Occipital lobe (tissue), 2 donors: ENCODE data around the gene MCRIP2. TPM values are rescaled to one million over a fixed set of nuclear protein-coding genes. Genes with fewer than 3 reads are reported as not detected.

Experiments
- DNase-seq: peaks from one replicate; lab custom pipeline; 2025; lab: John Stamatoyannopoulos, UW
- total RNA-seq: library from RNA; depleted of rRNA; stranded (reverse); fragments of >200 nt; gene quantifications from one replicate; pipeline ENCODE4 v1.2.3, GENCODE V29; 2014

MCRIP2 gene
- total RNA-seq, 1 donor from 2014 or later = 8.9 TPM

GRCh38 chr16:647173-647902 lies 5.7 kb downstream of the MCRIP2 start:
- no peak for DNase-seq

- DNase-seq = no peak
Measured at GRCh38 chr16:648071-648780, 6.6 kb downstream of the MCRIP2 start.

GRCh38 chr16:648781-649589 lies 7.4 kb downstream of the MCRIP2 start, which contains the start of gene WDR90:
Gene WDR90 (plus strand): TSS chr16:649365. CDS start chr16:649417, 52 bp downstream.
- peak; percentile 82 for DNase-seq

GRCh38 chr16:649631-650030 lies 8.0 kb downstream of the MCRIP2 start:
- no peak for DNase-seq

GRCh38 chr16:651844-652243 lies 10.2 kb downstream of the MCRIP2 start:
- DNase-seq = no peak

- DNase-seq = no peak
Measured at GRCh38 chr16:652454-653305, 11.1 kb downstream of the MCRIP2 start.

- no peak for DNase-seq
Measured at GRCh38 chr16:654034-654433, 12.4 kb downstream of the MCRIP2 start.

GRCh38 chr16:657487-657886 lies 15.9 kb downstream of the MCRIP2 start:
- DNase-seq = no peak

- no peak for DNase-seq
Measured at GRCh38 chr16:658679-659571, 17.3 kb downstream of the MCRIP2 start.

- no peak for DNase-seq
Measured at GRCh38 chr16:659618-660017, 18.0 kb downstream of the MCRIP2 start.

- DNase-seq = no peak
Measured at GRCh38 chr16:660132-660458, 18.5 kb downstream of the MCRIP2 start.

- peak; percentile 75 for DNase-seq
Measured at GRCh38 chr16:660459-661183, 19.0 kb downstream of the MCRIP2 start.

GRCh38 chr16:661184-661821 lies 19.7 kb downstream of the MCRIP2 start:
- no peak for DNase-seq

GRCh38 chr16:662095-662494 lies 20.5 kb downstream of the MCRIP2 start:
- DNase-seq = no peak

GRCh38 chr16:662597-662996 lies 21.0 kb downstream of the MCRIP2 start:
- DNase-seq = no peak

- DNase-seq = no peak
Measured at GRCh38 chr16:666572-666971, 24.9 kb downstream of the MCRIP2 start.

GRCh38 chr16:667113-667779 lies 25.6 kb downstream of the MCRIP2 start:
- DNase-seq = no peak

GRCh38 chr16:667780-668518 lies 26.3 kb downstream of the MCRIP2 start, which contains the start of gene RHOT2:
Gene RHOT2 (plus strand): TSS chr16:668132. CDS start chr16:668200, 68 bp downstream.
- DNase-seq = peak; percentile 82
